Transverse colon (tissue), 4 donors: Measurements from ENCODE around the gene CAMK1. TPM values are rescaled to one million over a fixed set of nuclear protein-coding genes. Genes with fewer than 3 reads are reported as not detected.

ENCODE experiments used
- DNase-seq: peaks from one replicate; pipeline ENCODE4 v3.0.0-alpha.2; 2019
- H3K27ac ChIP-seq, 4 donors: fragments of 200-600 bp; sonication (generic); 2 replicates each; pipeline ENCODE4 v1.5.1; 2016 to 2018; ENCODE audit warnings: inconsistent platforms in 4 of 4
- H3K27me3 ChIP-seq: fragments of 200-600 bp; sonication (generic); 2 replicates; pipeline ENCODE4 v1.5.1; 2017; ENCODE audit warnings: inconsistent platforms
- H3K36me3 ChIP-seq, 4 donors: fragments of 200-600 bp; sonication (generic); 2 replicates each; pipeline ENCODE4 v1.5.1; 2017 to 2019; ENCODE audit warnings: inconsistent platforms in 4 of 4
- H3K4me1 ChIP-seq, 4 donors: fragments of 200-600 bp; sonication (generic); 2 replicates each; pipeline ENCODE4 v1.5.1; 2017 to 2020; ENCODE audit warnings: inconsistent platforms in 4 of 4
- H3K4me3 ChIP-seq, 4 donors: fragments of 200-600 bp; sonication (generic); 1 replicate in 1 of 4; 2 replicates in 3 of 4; pipeline versions ENCODE4 v1.5.1 to v1.6.1; 2017 to 2019; ENCODE audit warnings: inconsistent platforms in 4 of 4
- H3K9me3 ChIP-seq, 2 donors: fragments of 200-600 bp; sonication (generic); 2 replicates each; pipeline ENCODE4 v1.5.1; 2017 to 2019; ENCODE audit warnings: inconsistent platforms in 2 of 2
- CTCF ChIP-seq, 5 experiments: fragments of 200-600 bp in 3 of 5; fragments of 450-650 bp in 2 of 5; sonication (generic) in 3 of 5; IDR thresholded peaks; 1 replicate in 2 of 5; 2 replicates in 3 of 5; pipeline ENCODE4 v1.5.1; 2016 to 2017; ENCODE audit warnings: antibody characterized with exemption in 5 of 5, inconsistent platforms in 3 of 5, mild to moderate bottlenecking in 2 of 5, moderate library complexity in 1 of 5
- EP300 ChIP-seq: sonication (generic); formaldehyde crosslinking; IDR thresholded peaks from one replicate; pipeline ENCODE4 v1.6.1; 2017; ENCODE audit warnings: antibody characterized with exemption, low read depth
- POLR2A ChIP-seq: fragments of 450-650 bp; IDR thresholded peaks from one replicate; pipeline ENCODE4 v1.6.1; 2016; ENCODE audit warnings: antibody characterized with exemption, mild to moderate bottlenecking, moderate library complexity
- POLR2AphosphoS5 ChIP-seq, 3 donors: sonication (generic); formaldehyde crosslinking; IDR thresholded peaks; one replicate each; pipeline ENCODE4 v1.6.1; 2016; ENCODE audit warnings: antibody characterized with exemption in 3 of 3
- WGBS, 2 donors: methylation state at CpG; one replicate each; pipeline ENCODE4 v1.1.5; 2018; ENCODE audit warnings: low coverage in 1 of 2; 5-methylcytosine and 5-hydroxymethylcytosine counted together
- in situ Hi-C, 4 donors: fragments of 200-750 bp; cut with MboI; loops; one replicate each; pipeline versions ENCODE4 v1.15.0 to v1.15.1; 2017; ENCODE audit warnings: low sequenced_read_pairs in 3 of 4, low pct_ligation_motif_present in 1 of 4, low pct_unique_long_range_greater_than_20kb in 1 of 4
- intact Hi-C: fragments of 100-400 bp; cut with DNase I; formaldehyde crosslinking; loops from one replicate; pipeline ENCODE4 v1.15.1; 2023; ENCODE audit warnings: low total_unique reads
- total RNA-seq, 4 donors: library from RNA; depleted of rRNA; stranded (reverse); fragments of >200 nt; gene quantifications; one replicate each; pipeline ENCODE4 v1.1.0, GENCODE V29; 2016

CAMK1 gene
- total RNA-seq, 4 donors from 2014 or later: 5.6 to 45.0 (median 15.6) TPM

GRCh38 chr3:9718118-9718517 lies 51.6 kb downstream of the CAMK1 start:
- no peak overlapping the region for H3K27ac ChIP-seq
- TF ChIP-seq POLR2A (no peak), POLR2AphosphoS5 (IDR thresholded peaks at IDR 0.05) (no peak), CTCF (IDR thresholded peaks at IDR 0.05) (no peak), EP300 (no peak)
- in situ Hi-C loops: no loop called here
- intact Hi-C loops: no loop called here
- H3K36me3 ChIP-seq: no peaks in the 10 kb centered on the region
- H3K4me3 ChIP-seq: no peak overlapping the region
- no peak for DNase-seq
- H3K9me3 ChIP-seq: no peaks in the 10 kb centered on the region
- H3K27me3 ChIP-seq: no peaks in the 10 kb centered on the region
- peaks cover 0 to 12% (median 0%) of the 10 kb centered on the region in 4 donors for H3K4me1 ChIP-seq
- WGBS, 2 donors: 65% methylated on average over 4 of the region's 4 CpGs; no CpG with 5 or more reads in 1 of the 2 donors

- TF ChIP-seq EP300: no peak
- TF ChIP-seq POLR2A: no peak
- no peak for TF ChIP-seq POLR2AphosphoS5 (IDR thresholded peaks at IDR 0.05)
- TF ChIP-seq CTCF (IDR thresholded peaks at IDR 0.05): no peak
- WGBS, 2 donors: 50 to 86% methylated on average over 1 of the region's 1 CpG
- no peak overlapping the region for H3K27ac ChIP-seq
- peaks cover 0 to 12% (median 0%) of the 10 kb centered on the region in 4 donors for H3K4me1 ChIP-seq
- in situ Hi-C loops (no loop called here), intact Hi-C loops (no loop called here)
- no peaks in the 10 kb centered on the region for H3K36me3 ChIP-seq
- H3K9me3 ChIP-seq: no peaks in the 10 kb centered on the region
- no peak overlapping the region for H3K4me3 ChIP-seq
- DNase-seq: no peak
- H3K27me3 ChIP-seq: no peaks in the 10 kb centered on the region
Measured at GRCh38 chr3:9717563-9717962, 52.2 kb downstream of the CAMK1 start.

GRCh38 chr3:9716801-9717555 lies 52.8 kb downstream of the CAMK1 start:
- 67 to 87% methylated on average over 1 to 5 of the region's 5 CpGs for WGBS, 2 donors
- Histone ChIP-seq H3K9me3 (no peaks in the 10 kb centered on the region), H3K4me3 (no peak overlapping the region), H3K36me3 (no peaks in the 10 kb centered on the region), H3K27me3 (no peaks in the 10 kb centered on the region), H3K27ac (no peak overlapping the region), H3K4me1 (peaks cover 0 to 12% (median 0%) of the 10 kb centered on the region in 4 donors)
- no peak for DNase-seq
- in situ Hi-C loops (no loop called here), intact Hi-C loops (no loop called here)
- TF ChIP-seq EP300 (no peak), CTCF (IDR thresholded peaks at IDR 0.05) (no peak), POLR2AphosphoS5 (IDR thresholded peaks at IDR 0.05) (no peak), POLR2A (no peak)

GRCh38 chr3:9715764-9716437 lies 53.8 kb downstream of the CAMK1 start:
- no peaks in the 10 kb centered on the region for H3K27me3 ChIP-seq
- TF ChIP-seq CTCF (IDR thresholded peaks at IDR 0.05) (peak; percentile 66 to 87 (median 71)), POLR2AphosphoS5 (IDR thresholded peaks at IDR 0.05) (peak in 2 of 3 donors; percentile 52 to 75), POLR2A (no peak), EP300 (no peak)
- H3K4me3 ChIP-seq: no peak overlapping the region
- no peaks in the 10 kb centered on the region for H3K9me3 ChIP-seq
- intact Hi-C loops (no loop called here), in situ Hi-C loops (no loop called here)
- WGBS, 2 donors: 31 to 33% methylated on average over 1 to 6 of the region's 6 CpGs
- DNase-seq: peak; percentile 78
- peak overlapping the region; percentile 43 to 62 (median 54) for H3K27ac ChIP-seq
- H3K36me3 ChIP-seq: no peaks in the 10 kb centered on the region
- H3K4me1 ChIP-seq: peaks cover 0 to 12% (median 0%) of the 10 kb centered on the region in 4 donors
